Uterus (tissue), 2 donors: ENCODE results near the gene DGKG.

Experiments used
- CTCF ChIP-seq, 4 experiments: fragments of 200-600 bp in 2 of 4; fragments of 450-650 bp in 2 of 4; sonication (generic) in 2 of 4; IDR thresholded peaks; one replicate each; pipeline ENCODE4 v1.5.1; 2016 to 2019; ENCODE audit warnings: antibody characterized with exemption in 4 of 4, mild to moderate bottlenecking in 2 of 4, moderate library complexity in 1 of 4
- POLR2A ChIP-seq, 2 donors: fragments of 450-650 bp; IDR thresholded peaks; one replicate each; pipeline ENCODE4 v1.6.1; 2016; ENCODE audit warnings: antibody characterized with exemption in 2 of 2, mild to moderate bottlenecking in 1 of 2, moderate library complexity in 1 of 2

GRCh38 chr3:186099178-186099577 is 262.9 kb downstream of the DGKG start:
- TF ChIP-seq CTCF (IDR thresholded peaks at IDR 0.05) (no peak), POLR2A (IDR thresholded peaks at IDR 0.05) (no peak)
